Astrocyte of the cerebellum (primary cell): ENCODE measurements around the gene PFN1.
"Not testable (repeated sequence)": the region's sequence is repeated elsewhere in the genome, so short reads cannot be mapped to it uniquely, and the experiment has no call there.

Experiments
- DNase-seq: peaks from one replicate; pipeline ENCODE4 v3.0.0-alpha.2; 2011; ENCODE audit warnings: low read depth
- H3K4me3 ChIP-seq: 2 replicates; pipeline ENCODE4 v1.5.1; 2011; ENCODE audit warnings: mild to moderate bottlenecking, low read depth, low read length, moderate library complexity
- in situ Hi-C: cut with HindIII; loops from 2 replicates; pipeline ENCODE4 v1.10.0; 2017; ENCODE audit warnings: low sequenced_read_pairs
- TF ChIP-seq, protein P1 (sequence below): IDR thresholded peaks from 2 replicates; pipeline ENCODE4 v1.5.1; 2012; ENCODE audit warnings: low read length, low read depth, moderate library complexity, mild to moderate bottlenecking; ENCODE audit errors: missing control alignments

Gene PFN1

GRCh38 chr17:4936436-4936835 is 11.9 kb downstream of the PFN1 start:
- TF ChIP-seq, protein P1, sequence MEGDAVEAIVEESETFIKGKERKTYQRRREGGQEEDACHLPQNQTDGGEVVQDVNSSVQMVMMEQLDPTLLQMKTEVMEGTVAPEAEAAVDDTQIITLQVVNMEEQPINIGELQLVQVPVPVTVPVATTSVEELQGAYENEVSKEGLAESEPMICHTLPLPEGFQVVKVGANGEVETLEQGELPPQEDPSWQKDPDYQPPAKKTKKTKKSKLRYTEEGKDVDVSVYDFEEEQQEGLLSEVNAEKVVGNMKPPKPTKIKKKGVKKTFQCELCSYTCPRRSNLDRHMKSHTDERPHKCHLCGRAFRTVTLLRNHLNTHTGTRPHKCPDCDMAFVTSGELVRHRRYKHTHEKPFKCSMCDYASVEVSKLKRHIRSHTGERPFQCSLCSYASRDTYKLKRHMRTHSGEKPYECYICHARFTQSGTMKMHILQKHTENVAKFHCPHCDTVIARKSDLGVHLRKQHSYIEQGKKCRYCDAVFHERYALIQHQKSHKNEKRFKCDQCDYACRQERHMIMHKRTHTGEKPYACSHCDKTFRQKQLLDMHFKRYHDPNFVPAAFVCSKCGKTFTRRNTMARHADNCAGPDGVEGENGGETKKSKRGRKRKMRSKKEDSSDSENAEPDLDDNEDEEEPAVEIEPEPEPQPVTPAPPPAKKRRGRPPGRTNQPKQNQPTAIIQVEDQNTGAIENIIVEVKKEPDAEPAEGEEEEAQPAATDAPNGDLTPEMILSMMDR: no peak
- DNase-seq: no peak
- in situ Hi-C loops: no loop called here
- H3K4me3 ChIP-seq: no peak overlapping the region

DNA sequence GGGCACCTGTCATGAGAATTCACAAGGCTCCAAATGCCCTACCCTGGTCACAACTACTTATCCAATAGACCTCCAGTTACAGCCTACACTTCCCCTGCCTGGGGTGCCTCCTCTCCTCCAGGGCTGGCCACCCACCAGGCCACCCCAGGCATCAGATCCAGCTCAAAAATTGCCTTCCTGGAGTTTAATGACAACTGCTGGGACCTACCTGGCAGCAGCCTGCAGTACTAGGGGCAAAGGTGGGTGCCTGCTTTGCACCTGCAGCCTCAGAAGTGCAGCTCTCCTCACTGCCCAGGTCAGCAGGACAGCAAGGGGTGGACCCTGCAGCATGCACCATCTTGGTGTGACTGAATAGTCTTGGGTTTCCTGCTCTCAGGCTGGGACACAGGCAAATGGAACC is 12.7 kb downstream of the PFN1 start:
- no peak for DNase-seq
- no peak overlapping the region for H3K4me3 ChIP-seq
- TF ChIP-seq, protein P1: no peak
- in situ Hi-C loops: no loop called here

- in situ Hi-C loops: no loop called here
- TF ChIP-seq, protein P1: peak; percentile 63
- no peak overlapping the region for H3K4me3 ChIP-seq
- DNase-seq: no peak
These were observed 14.0 kb downstream of the PFN1 start for GRCh38 chr17:4934173-4934979.

DNA sequence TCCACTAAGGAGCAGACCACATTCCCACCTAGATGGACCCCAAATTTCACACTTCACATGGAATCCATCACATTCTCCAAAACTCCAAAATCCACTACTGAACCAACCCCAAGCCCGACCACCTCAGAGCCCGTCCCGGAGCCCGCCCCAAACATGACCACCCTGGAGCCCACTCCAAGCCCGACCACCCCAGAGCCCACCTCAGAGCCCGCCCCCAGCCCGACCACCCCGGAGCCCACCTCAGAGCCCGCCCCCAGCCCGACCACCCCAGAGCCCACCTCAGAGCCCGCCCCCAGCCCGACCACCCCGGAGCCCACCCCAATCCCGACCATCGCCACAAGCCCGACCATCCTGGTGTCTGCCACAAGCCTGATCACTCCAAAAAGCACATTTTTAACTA is 14.7 kb downstream of the PFN1 start:
- TF ChIP-seq, protein P1: no peak
- in situ Hi-C loops: no loop called here
- DNase-seq: no peak
- H3K4me3 ChIP-seq: no peak overlapping the region

GRCh38 chr17:4932756-4933155 is 15.6 kb downstream of the PFN1 start:
- H3K4me3 ChIP-seq: no peak overlapping the region
- no peak for DNase-seq
- TF ChIP-seq, protein P1: no peak
- in situ Hi-C loops: no loop called here

- TF ChIP-seq, protein P1: no peak
- DNase-seq: no peak
- in situ Hi-C loops: no loop called here
- no peak within 1 kb of the TSS for H3K4me3 ChIP-seq
These were observed 16.4 kb downstream of the PFN1 start, which contains the start of gene GP1BA for GRCh38 chr17:4931963-4932362. TSS of gene GP1BA (plus strand) at chr17:4932277. CDS start at chr17:4932605, 328 bp downstream.

GRCh38 chr17:4928881-4929280 is 19.4 kb downstream of the PFN1 start:
- no peak for DNase-seq
- no peak overlapping the region for H3K4me3 ChIP-seq
- TF ChIP-seq, protein P1: no peak
- in situ Hi-C loops: no loop called here

- in situ Hi-C loops, DNase-seq, H3K4me3 ChIP-seq: not testable (repeated sequence)
These were observed 21.6 kb downstream of the PFN1 start for GRCh38 chr17:4926577-4927335.
